ENCODE measurements around the gene TPM1.

Gene TPM1

DNA sequence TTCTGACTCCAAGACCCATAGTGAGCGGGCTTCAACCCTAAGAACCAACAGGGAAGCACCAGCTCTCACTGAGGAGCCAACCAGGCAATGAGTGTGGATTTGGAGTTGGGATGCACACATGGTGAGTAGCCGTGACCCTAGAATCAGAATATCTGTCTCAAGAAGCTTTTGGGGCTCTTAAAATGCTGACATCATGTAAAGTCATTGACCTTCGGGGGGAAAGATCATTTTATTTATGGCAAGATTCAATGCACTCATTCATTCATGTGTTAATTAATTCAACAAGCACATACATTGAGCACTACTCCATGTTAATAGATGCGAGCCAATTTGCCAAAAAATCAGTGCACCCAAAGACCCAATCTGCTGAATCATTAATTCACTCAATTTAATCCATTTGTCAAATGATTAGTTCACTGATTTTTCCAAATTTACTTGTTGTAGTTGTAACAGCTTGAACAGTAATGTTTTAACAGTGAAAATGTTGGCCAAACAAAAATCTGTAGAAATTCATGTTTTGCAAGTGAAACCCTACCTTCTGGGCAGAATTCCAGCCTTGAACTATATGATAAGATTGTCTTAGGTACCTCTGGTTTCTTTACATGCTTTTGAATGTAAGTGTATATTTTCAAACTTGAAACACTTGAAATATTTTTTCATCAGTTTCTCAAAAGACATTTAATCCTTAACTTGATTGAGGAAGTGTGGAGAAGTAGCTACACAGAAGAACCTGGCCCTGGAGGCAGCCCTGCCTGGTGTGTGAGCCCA lies 49.3 kb downstream of the TPM1 start:
- Histone ChIP-seq H3K9me3 (ENCODE audit: insufficient read depth, low read length) (no peaks in the 10 kb centered on the region), H3F3A (ENCODE audit: insufficient read depth) (no peaks in the 10 kb centered on the region), H3K4me3 (ENCODE audit: insufficient read depth, low read length, poor library complexity, severe bottlenecking) (no peak overlapping the region), H4K20me1 (ENCODE audit: low read depth, low read length) (no peaks in the 10 kb centered on the region), H2AFZ (ENCODE audit: low read depth, low read length, severe bottlenecking) (no peak overlapping the region), H3K9me2 (replicated peaks; ENCODE audit: insufficient read depth, low read length) (no peaks in the 10 kb centered on the region), H3K27ac (ENCODE audit: low read depth, low read length) (no peak overlapping the region), H3K36me3 (ENCODE audit: low read length) (no peaks in the 10 kb centered on the region), H3K27me3 (ENCODE audit: low read length) (no peaks in the 10 kb centered on the region), H3K9ac (ENCODE audit: low read length) (no peak overlapping the region), H3K4me2 (ENCODE audit: low read depth, low read length, poor library complexity, severe bottlenecking) (no peak overlapping the region), H3K79me2 (ENCODE audit: insufficient read depth, low read length) (no peaks in the 10 kb centered on the region)
- TF ChIP-seq, protein P1, sequence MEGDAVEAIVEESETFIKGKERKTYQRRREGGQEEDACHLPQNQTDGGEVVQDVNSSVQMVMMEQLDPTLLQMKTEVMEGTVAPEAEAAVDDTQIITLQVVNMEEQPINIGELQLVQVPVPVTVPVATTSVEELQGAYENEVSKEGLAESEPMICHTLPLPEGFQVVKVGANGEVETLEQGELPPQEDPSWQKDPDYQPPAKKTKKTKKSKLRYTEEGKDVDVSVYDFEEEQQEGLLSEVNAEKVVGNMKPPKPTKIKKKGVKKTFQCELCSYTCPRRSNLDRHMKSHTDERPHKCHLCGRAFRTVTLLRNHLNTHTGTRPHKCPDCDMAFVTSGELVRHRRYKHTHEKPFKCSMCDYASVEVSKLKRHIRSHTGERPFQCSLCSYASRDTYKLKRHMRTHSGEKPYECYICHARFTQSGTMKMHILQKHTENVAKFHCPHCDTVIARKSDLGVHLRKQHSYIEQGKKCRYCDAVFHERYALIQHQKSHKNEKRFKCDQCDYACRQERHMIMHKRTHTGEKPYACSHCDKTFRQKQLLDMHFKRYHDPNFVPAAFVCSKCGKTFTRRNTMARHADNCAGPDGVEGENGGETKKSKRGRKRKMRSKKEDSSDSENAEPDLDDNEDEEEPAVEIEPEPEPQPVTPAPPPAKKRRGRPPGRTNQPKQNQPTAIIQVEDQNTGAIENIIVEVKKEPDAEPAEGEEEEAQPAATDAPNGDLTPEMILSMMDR (IDR thresholded peaks at IDR 0.05; ENCODE audit: insufficient read depth, low read length, poor library complexity, severe bottlenecking), result no peak
- no peak for TF ChIP-seq EZH2phosphoT487 (conservative IDR thresholded peaks at IDR 0.05; ENCODE audit: low read length)

DNA sequence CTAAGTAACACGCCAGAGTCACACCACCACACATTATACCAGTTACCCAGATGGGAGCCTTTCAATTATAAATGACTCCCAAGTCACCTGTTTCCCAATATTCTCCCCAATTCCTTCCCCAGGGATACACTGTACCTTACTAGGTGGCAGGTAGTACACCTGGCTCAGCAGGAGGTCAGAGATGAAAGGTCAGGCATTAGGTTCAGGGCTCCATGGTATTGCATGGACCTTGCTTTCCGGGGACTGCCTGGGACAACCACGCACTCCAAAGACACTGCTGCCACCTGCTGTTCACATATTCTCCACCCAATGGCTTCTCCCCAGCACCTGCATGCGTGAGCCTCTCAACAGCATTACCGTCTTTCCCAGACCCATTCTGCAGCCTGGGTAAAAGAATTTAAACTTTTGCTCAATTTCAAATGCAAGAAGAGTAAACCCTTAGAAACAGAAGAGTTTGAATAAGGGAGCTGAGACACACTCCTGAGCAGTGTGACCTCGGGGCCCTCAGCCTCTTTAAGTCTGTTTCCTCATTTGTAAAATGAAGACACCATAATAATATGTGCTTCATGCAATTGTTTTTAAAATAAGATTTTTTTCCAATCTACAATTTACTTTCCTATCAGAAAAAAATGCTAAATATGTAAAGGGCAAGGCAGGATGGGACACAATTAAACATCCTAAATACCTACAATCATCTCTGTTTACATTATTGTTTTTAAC lies 51.1 kb downstream of the TPM1 start:
- no peak for TF ChIP-seq EZH2phosphoT487 (conservative IDR thresholded peaks at IDR 0.05; ENCODE audit: low read length)
- TF ChIP-seq, protein P1 (IDR thresholded peaks at IDR 0.05; ENCODE audit: insufficient read depth, low read length, poor library complexity, severe bottlenecking), result peak; percentile 73
- no peaks in the 10 kb centered on the region for H3K79me2 ChIP-seq (ENCODE audit: insufficient read depth, low read length)
- no peaks in the 10 kb centered on the region for H3K27me3 ChIP-seq (ENCODE audit: low read length)
- H3K4me2 ChIP-seq (ENCODE audit: low read depth, low read length, poor library complexity, severe bottlenecking), result no peak overlapping the region
- H3K27ac ChIP-seq (ENCODE audit: low read depth, low read length), result no peak overlapping the region
- H3K9ac ChIP-seq (ENCODE audit: low read length), result no peak overlapping the region
- no peak overlapping the region for H3K4me3 ChIP-seq (ENCODE audit: insufficient read depth, low read length, poor library complexity, severe bottlenecking)
- H3K9me3 ChIP-seq (ENCODE audit: insufficient read depth, low read length), result no peaks in the 10 kb centered on the region
- H2AFZ ChIP-seq (ENCODE audit: low read depth, low read length, severe bottlenecking), result no peak overlapping the region
- H4K20me1 ChIP-seq (ENCODE audit: low read depth, low read length), result no peaks in the 10 kb centered on the region
- no peaks in the 10 kb centered on the region for H3K9me2 ChIP-seq (replicated peaks; ENCODE audit: insufficient read depth, low read length)
- H3K36me3 ChIP-seq (ENCODE audit: low read length), result no peaks in the 10 kb centered on the region
- H3F3A ChIP-seq (ENCODE audit: insufficient read depth), result no peaks in the 10 kb centered on the region

DNA sequence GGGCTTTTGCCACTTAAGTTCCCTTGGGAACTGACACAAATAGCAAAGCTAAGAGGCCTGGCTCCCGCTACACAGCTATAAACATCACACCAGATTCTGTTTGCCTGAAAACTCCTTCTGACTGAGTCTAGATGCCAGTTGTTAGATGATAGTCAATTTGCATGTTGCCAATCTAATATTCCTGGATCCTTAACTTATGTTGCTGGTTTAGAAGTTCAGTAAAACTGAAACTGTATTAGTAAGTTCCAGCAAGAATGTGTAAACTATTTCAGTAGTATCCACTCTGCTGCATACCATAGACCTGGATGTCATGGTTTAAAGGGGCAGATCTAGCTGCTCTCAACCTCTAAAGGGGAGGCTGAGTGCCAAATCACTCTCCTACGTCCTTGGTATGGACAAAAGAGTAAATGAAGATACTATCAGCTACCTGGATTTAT lies 52.0 kb downstream of the TPM1 start:
- Histone ChIP-seq H3K9me2 (replicated peaks; ENCODE audit: insufficient read depth, low read length) (no peaks in the 10 kb centered on the region), H3K4me3 (ENCODE audit: insufficient read depth, low read length, poor library complexity, severe bottlenecking) (no peak overlapping the region), H3F3A (ENCODE audit: insufficient read depth) (no peaks in the 10 kb centered on the region), H3K9ac (ENCODE audit: low read length) (no peak overlapping the region), H2AFZ (ENCODE audit: low read depth, low read length, severe bottlenecking) (no peak overlapping the region), H3K4me2 (ENCODE audit: low read depth, low read length, poor library complexity, severe bottlenecking) (no peak overlapping the region), H3K27ac (ENCODE audit: low read depth, low read length) (no peak overlapping the region), H4K20me1 (ENCODE audit: low read depth, low read length) (no peaks in the 10 kb centered on the region), H3K36me3 (ENCODE audit: low read length) (no peaks in the 10 kb centered on the region), H3K9me3 (ENCODE audit: insufficient read depth, low read length) (no peaks in the 10 kb centered on the region), H3K27me3 (ENCODE audit: low read length) (no peaks in the 10 kb centered on the region), H3K79me2 (ENCODE audit: insufficient read depth, low read length) (no peaks in the 10 kb centered on the region)
- TF ChIP-seq, protein P1 (IDR thresholded peaks at IDR 0.05; ENCODE audit: insufficient read depth, low read length, poor library complexity, severe bottlenecking), result no peak
- TF ChIP-seq EZH2phosphoT487 (conservative IDR thresholded peaks at IDR 0.05; ENCODE audit: low read length), result no peak

All from SU-DHL-6 (cell line).